ENCODE measurements around the gene PIR. TPM values are rescaled to one million over a fixed set of nuclear protein-coding genes. Genes with fewer than 3 reads are reported as not detected.

PIR gene
- total and polyA plus RNA-seq, 2 donors (not counting 1 experiment from before 2014, with no cell fraction given), result 0.22 TPM; not detected in 1

DNA sequence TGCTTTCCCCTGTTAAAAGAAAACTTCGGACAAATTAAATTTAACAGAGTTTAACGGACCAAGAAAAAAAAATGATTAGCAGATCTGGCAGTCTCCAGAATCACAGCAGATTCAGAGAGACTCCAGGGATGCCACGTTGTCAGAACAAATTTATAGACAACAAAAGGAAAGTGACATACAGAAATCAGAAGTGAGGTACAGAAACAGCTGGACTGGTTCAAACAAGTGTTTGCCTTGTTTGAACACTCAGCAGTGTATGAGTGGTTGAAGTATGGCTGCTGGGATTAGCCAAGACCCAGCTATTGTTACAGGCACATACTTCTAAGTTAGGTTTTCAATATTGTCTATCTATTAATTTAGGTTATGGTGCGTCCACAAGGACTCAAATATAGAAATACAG is 19.1 kb downstream of the PIR start:
- ChIA-PET CTCF (no interaction called here), POLR2A (no interaction called here)
- WGBS (ENCODE audit: insufficient coverage), result 93% methylated on average over 3 of the region's 4 CpGs
- no peak for TF ChIP-seq EZH2 (IDR thresholded peaks at IDR 0.05; ENCODE audit: borderline replicate concordance, insufficient read depth, low read depth, low read length, poor library complexity, severe bottlenecking)
- TF ChIP-seq, protein P1, sequence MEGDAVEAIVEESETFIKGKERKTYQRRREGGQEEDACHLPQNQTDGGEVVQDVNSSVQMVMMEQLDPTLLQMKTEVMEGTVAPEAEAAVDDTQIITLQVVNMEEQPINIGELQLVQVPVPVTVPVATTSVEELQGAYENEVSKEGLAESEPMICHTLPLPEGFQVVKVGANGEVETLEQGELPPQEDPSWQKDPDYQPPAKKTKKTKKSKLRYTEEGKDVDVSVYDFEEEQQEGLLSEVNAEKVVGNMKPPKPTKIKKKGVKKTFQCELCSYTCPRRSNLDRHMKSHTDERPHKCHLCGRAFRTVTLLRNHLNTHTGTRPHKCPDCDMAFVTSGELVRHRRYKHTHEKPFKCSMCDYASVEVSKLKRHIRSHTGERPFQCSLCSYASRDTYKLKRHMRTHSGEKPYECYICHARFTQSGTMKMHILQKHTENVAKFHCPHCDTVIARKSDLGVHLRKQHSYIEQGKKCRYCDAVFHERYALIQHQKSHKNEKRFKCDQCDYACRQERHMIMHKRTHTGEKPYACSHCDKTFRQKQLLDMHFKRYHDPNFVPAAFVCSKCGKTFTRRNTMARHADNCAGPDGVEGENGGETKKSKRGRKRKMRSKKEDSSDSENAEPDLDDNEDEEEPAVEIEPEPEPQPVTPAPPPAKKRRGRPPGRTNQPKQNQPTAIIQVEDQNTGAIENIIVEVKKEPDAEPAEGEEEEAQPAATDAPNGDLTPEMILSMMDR (IDR thresholded peaks at IDR 0.05), result no peak
- no peaks in the 10 kb centered on the region for H4K20me1 ChIP-seq (ENCODE audit: control insufficient read depth, insufficient read depth, low read length, poor library complexity, severe bottlenecking)
- DNase-seq (no peak), ATAC-seq (ENCODE audit: low read depth) (no peak)
- no peaks in the 10 kb centered on the region for H3K27me3 ChIP-seq (replicated peaks in 1 of 4; ENCODE audit: control extremely low read depth in 1 of 4, control insufficient read depth in 3 of 4, insufficient read depth in 4 of 4, low read length in 3 of 4)
- no peaks in the 10 kb centered on the region for H3K79me2 ChIP-seq (ENCODE audit: control insufficient read depth, insufficient read depth, low read length)
- no peaks in the 10 kb centered on the region for H3K36me3 ChIP-seq (replicated peaks in 1 of 2; ENCODE audit: control extremely low read depth in 1 of 2, control insufficient read depth in 1 of 2, extremely low read depth in 1 of 2, insufficient read depth in 2 of 2, low read length in 1 of 2)
- intact Hi-C loops (cut with micrococcal nuclease), result no loop called here
- no peak overlapping the region for H3K9ac ChIP-seq (ENCODE audit: low read length)
- no peak overlapping the region for H3K27ac Mint-ChIP-seq
- H3K9me3 Mint-ChIP-seq (ENCODE audit: insufficient read depth), result no peaks in the 10 kb centered on the region
- no peaks in the 10 kb centered on the region for H3K9me3 ChIP-seq (ENCODE audit: control extremely low read depth in 1 of 3, control insufficient read depth in 2 of 3, insufficient read depth in 1 of 3, low read length in 2 of 3)
- no peak overlapping the region for H3K4me2 ChIP-seq (replicated peaks; ENCODE audit: low read depth, low read length, poor library complexity, severe bottlenecking)
- no peak overlapping the region for H3K27ac ChIP-seq (ENCODE audit: low read length in 2 of 2)
- H3K4me3 Mint-ChIP-seq, result no peak overlapping the region
- peaks cover 3% of the 10 kb centered on the region for H3K27me3 Mint-ChIP-seq
- no peaks in the 10 kb centered on the region for H3K4me1 ChIP-seq (ENCODE audit: control insufficient read depth in 2 of 2, insufficient read depth in 2 of 2, low read length in 2 of 2)
- H2AFZ ChIP-seq (ENCODE audit: insufficient read depth, low read depth, low read length, poor library complexity, severe bottlenecking), result no peak overlapping the region
- no peak overlapping the region for H3K4me3 ChIP-seq (ENCODE audit: control extremely low read depth in 1 of 5, extremely low read depth in 1 of 5, insufficient read depth in 1 of 5, low read depth in 2 of 5, low read length in 4 of 5)
- no peaks in the 10 kb centered on the region for H3K4me1 Mint-ChIP-seq

DNA sequence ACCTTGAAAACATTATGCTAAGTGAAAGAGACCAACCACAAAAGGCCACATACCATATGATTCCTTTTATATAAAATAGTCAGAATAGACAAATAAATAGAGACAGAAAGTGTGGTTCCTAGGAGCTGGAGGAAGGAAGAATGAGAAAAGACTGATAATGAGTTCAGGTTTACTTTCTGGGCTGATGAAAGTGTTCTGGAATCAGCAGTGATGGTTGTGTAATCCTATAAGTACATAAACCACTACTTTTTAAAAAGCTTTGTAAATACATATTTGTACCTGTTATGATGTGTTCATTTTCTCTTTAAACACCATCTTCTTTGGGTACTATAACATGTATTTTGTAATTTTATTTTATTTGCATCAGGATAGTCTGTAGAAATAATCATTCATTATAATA is 20.6 kb downstream of the PIR start:
- H3K4me3 ChIP-seq (ENCODE audit: control extremely low read depth in 1 of 5, extremely low read depth in 1 of 5, insufficient read depth in 1 of 5, low read depth in 2 of 5, low read length in 4 of 5), result no peak overlapping the region
- no peak overlapping the region for H3K27ac ChIP-seq (ENCODE audit: low read length in 2 of 2)
- ChIA-PET POLR2A (no interaction called here), CTCF (no interaction called here)
- H2AFZ ChIP-seq (ENCODE audit: insufficient read depth, low read depth, low read length, poor library complexity, severe bottlenecking), result no peak overlapping the region
- no peaks in the 10 kb centered on the region for H3K79me2 ChIP-seq (ENCODE audit: control insufficient read depth, insufficient read depth, low read length)
- H3K36me3 ChIP-seq (replicated peaks in 1 of 2; ENCODE audit: control extremely low read depth in 1 of 2, control insufficient read depth in 1 of 2, extremely low read depth in 1 of 2, insufficient read depth in 2 of 2, low read length in 1 of 2), result no peaks in the 10 kb centered on the region
- no peak overlapping the region for H3K9ac ChIP-seq (ENCODE audit: low read length)
- Mint-ChIP-seq H3K9me3 (ENCODE audit: insufficient read depth) (no peaks in the 10 kb centered on the region), H3K4me1 (no peaks in the 10 kb centered on the region), H3K27me3 (peaks cover 3% of the 10 kb centered on the region), H3K4me3 (no peak overlapping the region), H3K27ac (no peak overlapping the region)
- TF ChIP-seq, protein P1 (IDR thresholded peaks at IDR 0.05), result no peak
- TF ChIP-seq EZH2 (IDR thresholded peaks at IDR 0.05; ENCODE audit: borderline replicate concordance, insufficient read depth, low read depth, low read length, poor library complexity, severe bottlenecking), result no peak
- H3K27me3 ChIP-seq (replicated peaks in 1 of 4; ENCODE audit: control extremely low read depth in 1 of 4, control insufficient read depth in 3 of 4, insufficient read depth in 4 of 4, low read length in 3 of 4), result no peaks in the 10 kb centered on the region
- no peaks in the 10 kb centered on the region for H4K20me1 ChIP-seq (ENCODE audit: control insufficient read depth, insufficient read depth, low read length, poor library complexity, severe bottlenecking)
- H3K9me3 ChIP-seq (ENCODE audit: control extremely low read depth in 1 of 3, control insufficient read depth in 2 of 3, insufficient read depth in 1 of 3, low read length in 2 of 3), result no peaks in the 10 kb centered on the region
- no peak overlapping the region for H3K4me2 ChIP-seq (replicated peaks; ENCODE audit: low read depth, low read length, poor library complexity, severe bottlenecking)
- intact Hi-C loops (cut with micrococcal nuclease), result no loop called here
- H3K4me1 ChIP-seq (ENCODE audit: control insufficient read depth in 2 of 2, insufficient read depth in 2 of 2, low read length in 2 of 2), result no peaks in the 10 kb centered on the region
- ATAC-seq (ENCODE audit: low read depth), result no peak
- no peak for DNase-seq
